NCI-H1694 treated with DMSO at 0.1 percent for 48 hours (cell line): ENCODE data around the gene GCDH.
"Not testable (repeated sequence)": the region's sequence is repeated elsewhere in the genome, so short reads cannot be mapped to it uniquely, and the experiment has no call there.

Source experiments
- DNase-seq: peaks from one replicate; lab custom pipeline; 2025; lab: John Stamatoyannopoulos, UW

The GCDH gene

DNA sequence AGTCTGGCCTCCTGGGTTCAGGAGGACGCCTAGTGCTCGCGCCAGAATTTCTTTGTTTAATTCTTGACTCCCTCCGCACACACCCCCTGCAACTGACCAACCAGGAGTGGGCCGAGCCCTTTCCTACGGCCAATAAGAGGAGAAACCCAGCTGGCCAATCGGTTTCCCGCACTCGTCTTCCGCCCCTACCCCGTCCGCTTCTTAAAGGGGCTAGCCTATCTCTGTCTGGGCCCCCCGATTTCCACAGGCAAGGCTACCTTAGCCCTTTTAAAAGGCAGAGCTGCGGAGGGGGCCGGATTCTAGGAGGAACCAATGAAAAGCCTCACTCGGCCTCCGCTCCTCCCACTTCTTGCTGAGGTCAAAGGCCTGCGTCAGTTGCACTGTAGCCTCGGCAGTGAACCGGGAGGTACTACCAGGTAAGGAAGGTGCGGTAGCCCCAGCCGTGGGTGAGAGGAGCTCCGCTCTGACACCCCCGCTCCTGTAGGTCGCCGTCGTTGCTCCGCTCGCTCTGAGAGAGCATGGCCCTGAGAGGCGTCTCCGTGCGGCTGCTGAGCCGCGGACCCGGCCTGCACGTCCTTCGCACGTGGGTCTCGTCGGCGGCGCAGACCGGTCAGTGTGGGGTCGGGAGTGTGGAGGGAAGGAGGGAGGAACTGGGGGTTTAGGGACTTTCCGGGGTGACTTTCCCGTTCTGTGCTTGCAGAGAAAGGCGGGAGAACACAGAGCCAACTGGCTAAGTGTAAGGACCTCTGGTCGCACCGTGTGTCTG lies at the start of gene GCDH:
TSS of gene GCDH (plus strand) at position 374 of the 766 bp plus-strand sequence. CDS start at position 519, 145 bp downstream.
- peak; percentile 98 for DNase-seq

DNA sequence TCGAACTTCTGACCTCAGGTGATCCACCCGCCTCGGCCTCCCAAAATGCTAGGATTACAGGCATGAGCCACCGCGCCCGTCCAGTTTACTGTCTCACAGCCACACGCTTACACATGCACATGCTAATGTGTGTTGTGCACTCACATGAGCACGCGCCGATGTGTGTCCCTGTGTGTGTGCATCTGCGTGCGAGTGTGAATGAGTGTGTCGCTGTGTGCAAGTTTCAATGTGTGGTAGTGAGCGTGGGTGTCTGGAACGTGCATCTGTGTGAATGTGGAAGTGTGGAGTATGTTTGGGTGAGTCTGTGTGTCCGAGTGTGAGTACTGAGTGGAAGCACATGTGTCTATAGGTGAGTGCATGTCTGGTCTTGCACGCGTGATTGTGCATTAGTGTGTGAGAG lies 48.4 kb upstream of the GCDH start:
- DNase-seq = no peak

DNA sequence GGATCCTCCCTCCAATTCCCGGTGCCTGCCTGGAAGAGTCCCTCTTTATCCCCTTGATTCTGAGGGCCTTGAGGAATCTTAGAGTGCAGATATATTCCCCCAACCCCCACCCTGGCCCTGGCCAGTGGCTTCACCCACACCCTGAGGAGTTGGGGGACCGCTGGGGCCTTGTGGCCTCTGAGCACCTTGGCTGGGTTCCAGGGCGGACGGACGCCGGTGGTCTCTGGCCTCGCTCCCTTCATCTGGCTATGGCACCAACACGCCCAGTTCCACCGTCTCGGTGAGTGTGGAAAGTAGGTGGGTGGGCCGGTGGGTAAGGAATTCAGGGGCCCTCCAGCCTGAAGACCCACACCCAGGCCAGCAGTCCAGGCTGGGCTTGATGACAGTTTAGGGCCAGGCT lies 47.6 kb upstream of the GCDH start:
- no peak for DNase-seq

DNA sequence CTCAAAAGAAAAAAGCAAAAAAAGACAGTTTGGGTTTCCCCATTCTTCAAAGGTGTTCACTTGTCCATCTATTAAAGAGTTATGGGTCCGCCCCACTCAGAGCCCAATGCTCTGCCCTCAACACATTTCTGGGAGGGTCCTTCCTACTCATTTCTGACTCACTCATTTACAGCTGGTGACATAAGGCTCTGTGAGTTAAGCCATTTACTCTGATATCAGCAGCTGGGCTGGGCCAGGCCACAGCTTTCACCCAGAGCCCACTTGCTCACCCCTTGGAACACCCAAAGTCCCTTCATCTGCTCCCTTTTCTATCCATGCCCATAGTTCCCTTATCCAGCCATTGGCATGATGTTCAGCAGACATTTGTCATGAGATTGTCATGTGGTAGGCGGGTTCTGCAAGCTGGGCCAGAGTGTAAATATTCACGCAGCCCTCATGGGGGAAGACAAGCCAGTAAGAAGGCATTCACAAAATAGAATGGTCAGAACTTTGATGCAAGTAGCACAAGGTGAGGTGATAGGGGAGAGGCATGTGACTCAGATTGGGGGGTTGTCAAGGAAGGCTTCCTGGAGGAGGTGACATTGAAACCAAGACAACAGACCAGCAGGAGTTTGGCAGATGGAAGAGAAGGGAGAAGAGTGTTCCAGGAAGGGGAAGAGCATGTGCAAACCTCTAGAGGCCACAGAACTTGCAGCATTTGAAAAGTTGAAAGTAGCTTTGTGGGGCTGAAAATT lies 46.8 kb upstream of the GCDH start:
- no peak for DNase-seq

DNA sequence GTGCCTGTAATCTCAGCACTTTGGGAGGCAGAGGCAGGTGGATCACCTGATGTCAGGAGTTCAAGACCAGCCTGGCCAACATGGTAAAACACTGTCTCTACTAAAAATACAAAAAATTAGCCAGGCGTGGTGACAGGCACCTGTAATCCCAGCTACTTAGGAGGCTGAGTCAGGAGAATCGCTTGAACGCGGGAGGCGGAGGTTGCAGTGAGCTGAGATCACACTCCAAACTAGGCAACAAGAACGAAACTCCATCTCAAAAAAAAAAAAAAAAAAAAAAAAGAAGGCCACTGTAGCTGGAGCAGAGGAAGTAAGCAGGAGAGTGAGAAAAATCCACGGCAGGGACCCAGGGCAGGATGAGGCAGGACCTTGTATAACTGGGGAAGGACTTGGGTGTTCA lies 44.3 kb upstream of the GCDH start:
- not testable (repeated sequence) for DNase-seq

DNA sequence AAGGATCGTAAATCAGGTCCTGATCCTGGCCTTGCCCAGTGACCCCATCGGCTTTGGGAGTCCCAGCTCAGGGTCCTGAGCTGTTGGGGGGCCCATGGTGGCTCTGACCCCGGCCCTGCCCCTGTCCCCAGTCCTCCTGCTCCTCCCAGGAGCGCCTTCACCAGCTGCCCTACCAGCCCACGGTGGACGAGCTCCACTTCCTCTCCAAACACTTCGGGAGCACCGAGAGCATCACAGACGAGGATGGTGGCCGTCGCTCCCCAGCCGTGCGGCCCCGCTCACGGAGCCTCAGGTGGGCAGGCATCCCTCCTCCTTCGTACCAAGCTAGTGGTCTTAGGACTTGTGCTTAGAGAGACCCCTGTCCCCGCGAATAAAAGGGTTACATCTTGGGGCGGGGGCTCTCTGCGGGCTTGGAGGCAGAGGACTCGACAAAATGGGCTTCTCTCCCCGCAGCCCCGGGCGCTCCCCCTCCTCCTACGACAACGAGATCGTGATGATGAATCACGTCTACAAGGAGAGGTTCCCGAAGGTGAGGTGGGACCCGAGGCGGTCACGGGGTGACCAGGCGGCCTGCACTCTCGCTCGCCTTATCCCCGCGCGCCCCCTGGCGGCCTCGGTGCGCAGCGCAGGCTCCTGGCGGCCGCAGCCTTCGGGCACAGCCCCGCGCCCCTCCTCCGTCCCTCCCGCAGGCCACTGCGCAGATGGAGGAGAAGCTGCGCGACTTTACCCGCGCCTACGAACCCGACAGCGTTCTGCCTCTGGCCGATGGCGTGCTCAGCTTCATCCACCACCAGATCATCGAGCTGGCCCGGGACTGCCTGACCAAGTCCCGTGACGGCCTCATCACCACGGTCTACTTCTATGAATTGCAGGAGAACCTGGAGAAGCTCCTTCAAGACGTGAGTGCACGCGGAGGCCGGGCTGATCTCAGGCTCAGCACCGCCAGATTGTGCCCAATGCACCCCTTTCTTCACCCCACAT lies 43.5 kb upstream of the GCDH start:
- DNase-seq = peak; percentile 28

DNA sequence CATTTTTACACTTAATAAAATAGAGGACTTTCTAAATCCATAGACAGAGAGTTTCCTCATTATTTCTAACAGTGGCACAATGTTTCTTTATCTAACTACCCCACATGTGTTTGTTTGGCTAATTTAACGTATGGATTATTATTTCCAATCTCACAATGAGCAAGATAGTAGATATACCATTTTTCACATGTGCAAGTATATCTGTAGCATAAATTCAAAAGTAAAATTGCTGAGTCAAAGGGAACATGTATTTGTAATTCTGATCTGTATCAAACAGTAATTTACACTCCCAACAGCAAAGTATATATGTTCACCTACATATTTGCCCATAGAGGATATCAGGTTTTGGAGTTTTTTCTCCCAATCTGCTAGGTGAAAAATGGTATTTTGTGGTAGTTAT lies 34.3 kb upstream of the GCDH start:
- no peak for DNase-seq

DNA sequence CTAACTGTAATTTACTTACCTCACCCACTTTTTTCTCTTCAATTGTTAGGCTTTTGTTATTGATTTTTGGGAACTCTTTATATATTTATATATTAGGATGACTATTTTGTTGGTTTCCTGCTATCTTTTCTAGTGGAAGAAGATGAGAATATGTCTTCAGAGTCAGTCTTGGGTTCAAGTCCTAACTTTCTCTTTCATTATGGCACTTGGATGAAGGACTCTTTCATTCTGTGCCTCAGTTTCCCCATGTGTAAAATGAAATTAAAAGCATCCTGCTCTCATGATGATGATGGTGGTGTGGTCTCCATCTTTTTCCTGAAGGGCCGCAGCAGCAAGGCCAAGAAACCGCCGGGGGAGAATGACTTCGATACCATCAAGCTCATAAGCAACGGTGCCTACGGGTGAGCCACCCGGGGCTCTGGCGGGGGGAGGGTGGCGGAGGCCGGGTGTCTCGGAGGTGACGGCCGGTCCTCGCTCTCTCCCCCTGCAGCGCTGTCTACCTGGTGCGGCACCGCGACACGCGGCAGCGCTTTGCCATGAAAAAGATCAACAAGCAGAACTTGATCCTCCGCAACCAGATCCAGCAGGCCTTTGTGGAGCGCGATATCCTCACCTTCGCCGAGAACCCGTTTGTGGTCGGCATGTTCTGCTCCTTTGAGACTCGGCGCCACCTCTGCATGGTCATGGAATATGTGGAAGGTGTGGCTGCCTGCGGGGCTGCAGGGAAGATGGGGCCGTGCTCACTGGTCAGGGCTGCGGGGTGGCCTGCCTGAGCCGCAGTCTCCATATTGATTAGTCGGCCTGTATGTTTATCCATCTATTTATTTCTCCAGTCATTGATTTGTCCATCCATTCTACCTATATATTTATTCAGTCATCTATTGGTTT lies 32.7 kb upstream of the GCDH start:
- no peak for DNase-seq

DNA sequence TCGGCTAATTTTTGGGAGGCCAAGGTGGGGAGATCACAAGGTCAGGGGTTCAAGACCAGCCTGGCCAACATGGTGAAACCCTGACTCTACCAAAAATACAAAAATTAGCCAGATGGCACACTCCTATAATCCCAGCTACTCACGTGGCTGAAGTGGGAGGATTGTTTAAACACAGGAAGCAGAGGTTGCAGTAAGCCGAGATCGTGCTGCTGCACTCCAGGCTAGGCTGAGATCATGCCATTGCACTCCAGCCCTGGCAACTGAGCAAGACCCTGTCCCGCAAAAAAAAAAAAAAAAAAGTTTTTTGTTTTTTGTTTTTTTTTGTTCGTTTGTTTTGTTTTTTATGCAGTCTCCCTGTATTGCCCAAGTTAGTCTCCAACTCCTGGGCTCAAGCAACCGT lies 31.4 kb upstream of the GCDH start:
- DNase-seq = no peak

DNA sequence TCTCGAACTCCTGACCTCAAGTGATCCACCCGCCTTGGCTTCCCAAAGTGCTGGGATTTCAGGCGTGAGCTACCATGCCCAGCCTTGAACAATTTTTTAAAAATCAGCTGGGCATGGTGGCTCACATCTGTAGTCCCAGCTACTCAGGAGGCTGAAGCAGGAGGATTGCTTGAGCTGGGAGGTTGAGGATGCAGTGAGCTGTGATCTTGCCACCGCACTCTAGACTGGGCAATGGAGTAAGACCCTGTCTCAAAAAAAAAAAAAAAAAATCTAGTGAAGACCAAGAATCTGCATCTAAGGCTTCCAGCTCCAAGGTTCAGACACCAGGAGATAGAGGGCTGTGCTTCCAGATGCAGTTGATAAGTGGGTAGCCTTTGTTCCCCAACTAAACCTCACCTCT lies 26.8 kb upstream of the GCDH start:
- DNase-seq = no peak

DNA sequence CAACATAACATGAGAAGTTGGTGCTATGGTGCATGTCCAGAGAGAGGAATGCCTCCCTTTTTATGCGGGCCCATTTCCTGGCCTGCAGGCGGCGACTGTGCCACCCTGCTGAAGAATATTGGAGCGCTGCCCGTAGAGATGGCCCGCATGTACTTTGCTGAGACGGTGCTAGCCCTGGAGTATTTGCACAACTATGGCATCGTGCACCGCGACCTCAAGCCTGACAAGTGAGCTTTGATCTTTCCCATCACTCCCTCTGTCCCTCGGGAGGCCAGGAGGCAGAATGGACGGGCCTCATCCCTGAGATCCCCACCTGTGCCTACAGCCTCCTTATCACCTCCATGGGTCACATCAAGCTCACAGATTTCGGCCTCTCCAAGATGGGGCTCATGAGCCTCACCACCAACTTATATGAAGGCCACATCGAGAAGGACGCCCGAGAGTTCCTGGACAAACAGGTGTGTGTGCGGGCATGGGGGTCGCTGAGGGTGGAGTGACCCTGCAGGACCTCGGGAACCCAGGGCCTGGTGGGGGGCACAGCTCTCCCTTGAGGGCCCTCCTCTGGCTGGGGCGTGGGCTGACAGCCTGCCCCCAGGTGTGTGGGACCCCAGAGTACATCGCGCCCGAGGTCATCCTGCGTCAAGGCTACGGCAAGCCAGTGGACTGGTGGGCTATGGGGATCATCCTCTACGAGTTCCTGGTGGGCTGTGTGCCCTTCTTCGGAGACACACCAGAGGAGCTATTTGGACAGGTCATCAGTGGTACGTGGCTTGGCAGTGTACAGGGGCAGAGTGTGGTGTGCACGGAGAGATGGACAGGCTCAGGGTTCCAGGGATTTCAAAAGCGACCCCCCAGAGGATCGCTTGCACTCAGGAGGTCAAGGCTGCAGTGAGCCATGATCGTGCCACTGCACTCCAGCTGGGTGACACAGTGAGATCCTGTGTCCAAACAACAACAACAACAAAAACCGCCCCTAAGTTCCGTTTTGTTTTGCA lies 25.9 kb upstream of the GCDH start:
- DNase-seq = no peak

DNA sequence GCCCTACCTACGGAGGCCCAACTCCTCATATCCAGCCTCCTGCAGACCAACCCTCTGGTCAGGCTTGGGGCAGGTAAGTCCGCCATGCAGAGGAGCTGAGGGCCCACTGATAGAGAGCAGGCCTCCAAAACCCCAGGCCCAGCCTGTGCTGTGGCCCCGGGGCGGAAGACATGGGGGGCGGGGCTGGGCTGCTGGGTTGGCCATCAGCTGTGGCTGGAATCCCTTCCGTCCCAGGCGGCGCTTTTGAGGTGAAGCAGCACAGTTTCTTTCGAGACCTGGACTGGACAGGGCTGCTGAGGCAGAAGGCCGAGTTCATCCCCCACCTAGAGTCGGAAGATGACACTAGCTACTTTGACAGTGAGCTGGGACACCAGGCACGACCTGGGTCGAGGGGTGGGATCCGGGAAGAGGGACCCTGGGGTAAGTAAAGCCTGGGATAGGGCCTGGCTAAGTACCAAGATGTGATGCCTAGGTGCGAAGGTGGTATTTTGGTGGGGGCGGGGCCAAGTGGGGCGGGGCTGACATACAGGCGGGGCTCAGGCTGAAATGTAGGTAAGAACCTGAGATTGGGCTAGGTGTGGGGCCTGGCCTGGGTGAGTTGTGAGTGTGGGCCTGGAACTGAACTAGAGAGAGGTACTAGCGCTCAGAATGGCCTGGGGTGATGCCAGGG lies 25.1 kb upstream of the GCDH start:
- no peak for DNase-seq

DNA sequence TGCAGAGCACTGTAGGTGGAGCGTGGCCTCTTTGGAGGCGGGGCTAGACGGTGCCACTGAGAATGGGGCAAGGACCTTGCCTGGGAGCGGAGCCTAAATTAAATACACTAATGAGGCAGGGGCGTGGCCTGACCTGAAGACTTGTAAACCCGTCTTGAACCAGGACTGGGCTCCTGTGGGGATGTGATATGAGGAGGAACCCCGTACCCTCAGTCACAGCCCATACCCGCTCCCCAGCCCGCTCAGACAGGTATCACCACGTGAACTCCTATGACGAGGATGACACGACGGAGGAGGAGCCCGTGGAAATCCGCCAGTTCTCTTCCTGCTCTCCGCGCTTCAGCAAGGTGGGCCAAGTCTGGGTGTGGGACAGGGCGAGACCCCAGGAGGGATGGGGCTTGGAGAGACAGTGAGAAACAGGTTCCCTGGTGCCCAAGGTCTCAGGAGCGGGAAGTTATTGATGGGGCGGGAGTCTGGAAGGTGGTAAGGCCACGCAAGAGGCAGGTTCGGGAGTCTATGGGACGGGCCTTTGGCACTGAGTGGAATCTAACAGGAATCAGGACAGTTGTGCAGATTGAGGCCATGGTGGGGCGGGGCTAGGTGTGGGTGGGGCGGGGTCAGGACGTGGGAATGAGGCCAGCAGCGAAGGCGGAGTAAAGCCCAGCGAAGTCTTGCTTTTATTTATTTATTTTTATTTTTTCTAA lies 24.4 kb upstream of the GCDH start:
- DNase-seq = no peak

DNA sequence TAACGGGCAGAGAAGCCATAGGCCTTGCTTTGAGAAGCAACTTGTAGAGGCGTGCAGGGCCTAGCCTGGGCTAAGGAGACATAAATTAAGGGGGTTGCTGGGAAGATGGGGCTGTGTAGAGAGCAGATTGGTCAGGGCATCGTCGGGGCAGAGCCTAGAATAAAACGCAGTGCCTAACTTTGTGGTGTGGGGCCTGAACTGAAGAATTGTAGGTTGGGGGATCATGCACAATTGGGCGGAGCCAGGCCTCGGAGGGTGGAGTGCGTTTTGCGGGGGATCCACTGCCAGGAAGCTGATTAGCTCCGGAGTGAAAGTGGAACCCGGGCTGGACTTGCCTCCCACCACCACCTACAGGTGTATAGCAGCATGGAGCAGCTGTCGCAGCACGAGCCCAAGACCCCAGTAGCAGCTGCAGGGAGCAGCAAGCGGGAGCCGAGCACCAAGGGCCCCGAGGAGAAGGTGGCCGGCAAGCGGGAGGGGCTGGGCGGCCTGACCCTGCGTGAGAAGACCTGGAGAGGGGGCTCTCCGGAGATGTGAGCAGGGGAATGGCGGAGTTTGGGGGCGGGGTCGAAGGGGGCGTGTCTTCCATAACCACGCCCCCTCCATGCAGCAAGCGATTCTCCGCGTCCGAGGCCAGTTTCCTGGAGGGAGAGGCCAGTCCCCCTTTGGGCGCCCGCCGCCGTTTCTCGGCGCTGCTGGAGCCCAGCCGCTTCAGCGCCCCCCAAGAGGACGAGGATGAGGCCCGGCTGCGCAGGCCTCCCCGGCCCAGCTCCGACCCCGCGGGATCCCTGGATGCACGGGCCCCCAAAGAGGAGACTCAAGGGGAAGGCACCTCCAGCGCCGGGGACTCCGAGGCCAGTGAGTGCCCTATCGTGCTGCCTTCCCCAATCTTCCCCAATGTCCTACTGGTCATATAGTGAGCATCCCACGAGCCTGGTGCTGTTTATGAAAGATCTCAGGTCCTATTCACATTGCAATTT lies 23.6 kb upstream of the GCDH start:
- no peak for DNase-seq

DNA sequence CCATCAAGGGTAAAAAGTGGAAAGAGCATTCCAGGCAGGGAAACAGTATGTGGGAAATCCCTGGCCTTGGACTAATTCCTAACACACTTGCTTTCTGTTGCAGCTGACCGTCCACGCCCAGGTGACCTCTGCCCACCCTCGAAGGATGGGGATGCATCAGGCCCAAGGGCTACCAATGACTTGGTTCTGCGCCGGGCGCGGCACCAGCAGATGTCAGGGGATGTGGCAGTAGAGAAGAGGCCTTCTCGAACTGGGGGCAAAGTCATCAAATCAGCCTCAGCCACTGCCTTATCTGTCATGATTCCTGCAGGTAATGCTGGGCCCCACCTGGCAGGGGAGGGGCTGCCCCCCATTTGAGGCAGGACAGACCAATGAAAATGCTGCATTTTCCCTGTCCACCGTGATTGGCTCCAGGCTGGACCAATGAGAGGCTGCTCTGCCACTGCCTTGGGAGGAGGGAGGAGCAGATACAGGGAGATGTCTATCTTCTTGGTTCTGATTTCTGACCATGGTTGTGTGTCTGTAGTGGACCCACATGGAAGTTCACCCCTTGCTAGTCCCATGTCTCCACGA lies 22.3 kb upstream of the GCDH start:
- DNase-seq = no peak

DNA sequence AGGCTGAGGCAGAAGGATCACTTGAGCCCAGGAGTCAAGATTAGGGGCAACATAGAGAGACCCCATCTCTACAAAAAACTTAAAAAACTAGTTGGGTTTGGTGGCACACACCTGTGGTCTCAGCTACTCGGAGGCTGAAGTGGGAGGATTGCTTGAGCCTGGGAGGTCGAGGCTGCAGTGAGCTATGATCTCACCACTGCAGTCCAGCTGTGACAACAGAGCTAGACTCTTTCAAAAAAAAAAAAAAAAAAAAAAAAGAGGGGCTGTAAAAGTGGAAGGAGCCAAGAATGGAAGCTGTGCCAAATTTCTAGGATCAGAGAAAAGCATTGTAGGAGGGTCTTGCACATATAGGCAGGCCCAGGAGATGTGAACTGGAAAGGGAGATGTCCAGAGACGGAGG lies 19.3 kb upstream of the GCDH start:
- DNase-seq = no peak

DNA sequence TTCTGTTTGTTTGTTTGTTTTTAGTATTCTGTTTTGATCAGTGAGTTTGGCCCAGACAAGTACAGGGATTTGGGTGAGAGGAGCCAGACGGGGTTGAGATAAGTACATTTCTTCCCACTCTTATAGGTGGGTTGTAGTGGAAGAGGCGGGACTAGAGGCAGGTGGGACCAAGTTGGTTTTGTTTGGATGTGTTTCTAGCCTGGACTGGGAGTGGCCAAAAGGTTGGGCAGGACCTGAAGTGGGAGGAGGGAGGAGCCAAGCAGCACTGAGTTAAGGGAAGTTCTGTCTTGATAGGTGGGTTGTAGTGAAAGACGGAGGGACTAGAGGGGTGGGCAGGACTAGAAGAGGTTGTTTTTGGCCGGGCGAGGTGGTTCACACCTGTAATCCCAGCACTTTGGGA lies 18.7 kb upstream of the GCDH start:
- no peak for DNase-seq
